ENCODE results near the gene SLC44A5.

- TF ChIP-seq POLR2A (IDR thresholded peaks at IDR 0.05; ENCODE audit: low read depth, low read length) (no peak), TAF1 (IDR thresholded peaks at IDR 0.05; ENCODE audit: borderline replicate concordance, low read depth, low read length) (no peak)
These were observed 292.9 kb downstream of the SLC44A5 start for GRCh38 chr1:75317976-75318375.
